ENCODE data around the gene LACTB.
"Not testable (repeated sequence)": the region's sequence is repeated elsewhere in the genome, so short reads cannot be mapped to it uniquely, and the experiment has no call there.

LACTB gene

DNA sequence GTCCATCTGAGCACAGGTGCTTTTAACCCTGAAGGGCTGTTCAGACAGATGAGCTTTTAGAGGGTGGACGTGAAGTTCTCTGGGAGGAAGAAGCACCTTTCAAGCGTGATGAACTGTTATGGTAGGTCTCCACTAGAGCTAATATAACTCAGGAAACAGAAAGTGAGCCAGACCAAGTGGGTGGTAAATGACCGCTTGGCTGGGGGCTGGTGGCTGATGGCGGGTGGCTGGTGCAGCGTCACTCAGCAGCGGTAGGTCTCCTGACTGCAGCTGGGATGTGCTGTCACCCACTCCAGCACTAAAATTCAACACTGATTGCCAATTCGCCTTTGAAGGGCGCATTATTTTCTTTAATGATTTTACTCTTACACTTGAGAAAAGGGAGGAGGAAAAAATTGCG, 31.2 kb upstream of the LACTB start:
- no peak for DNase-seq

DNA sequence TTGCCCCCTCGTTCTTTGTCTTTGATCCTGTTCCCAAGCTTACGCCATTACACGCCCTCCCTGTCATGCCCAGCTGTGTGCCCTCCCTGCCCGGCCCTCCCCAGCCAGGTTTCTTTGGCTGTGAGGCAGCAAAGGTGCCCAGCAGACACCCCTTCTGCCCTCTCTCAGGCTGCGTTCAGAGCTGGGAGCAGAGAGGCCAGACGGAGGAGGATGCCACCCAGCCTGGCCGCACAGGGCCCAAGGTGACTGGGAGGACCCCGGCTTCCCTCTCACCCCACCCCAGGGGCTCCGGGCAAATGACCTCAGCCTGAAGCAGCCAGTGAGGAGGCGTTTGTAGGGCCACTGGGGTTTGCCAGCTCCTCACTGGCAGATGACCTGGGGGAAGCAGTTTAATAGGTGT, 30.8 kb upstream of the LACTB start:
- no peak for DNase-seq

DNA sequence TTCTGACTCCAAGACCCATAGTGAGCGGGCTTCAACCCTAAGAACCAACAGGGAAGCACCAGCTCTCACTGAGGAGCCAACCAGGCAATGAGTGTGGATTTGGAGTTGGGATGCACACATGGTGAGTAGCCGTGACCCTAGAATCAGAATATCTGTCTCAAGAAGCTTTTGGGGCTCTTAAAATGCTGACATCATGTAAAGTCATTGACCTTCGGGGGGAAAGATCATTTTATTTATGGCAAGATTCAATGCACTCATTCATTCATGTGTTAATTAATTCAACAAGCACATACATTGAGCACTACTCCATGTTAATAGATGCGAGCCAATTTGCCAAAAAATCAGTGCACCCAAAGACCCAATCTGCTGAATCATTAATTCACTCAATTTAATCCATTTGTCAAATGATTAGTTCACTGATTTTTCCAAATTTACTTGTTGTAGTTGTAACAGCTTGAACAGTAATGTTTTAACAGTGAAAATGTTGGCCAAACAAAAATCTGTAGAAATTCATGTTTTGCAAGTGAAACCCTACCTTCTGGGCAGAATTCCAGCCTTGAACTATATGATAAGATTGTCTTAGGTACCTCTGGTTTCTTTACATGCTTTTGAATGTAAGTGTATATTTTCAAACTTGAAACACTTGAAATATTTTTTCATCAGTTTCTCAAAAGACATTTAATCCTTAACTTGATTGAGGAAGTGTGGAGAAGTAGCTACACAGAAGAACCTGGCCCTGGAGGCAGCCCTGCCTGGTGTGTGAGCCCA, 29.8 kb upstream of the LACTB start:
- DNase-seq = no peak

GRCh38 chr15:63093486-63094205, 28.0 kb upstream of the LACTB start:
- peak; percentile 51 to 82 for DNase-seq

DNA sequence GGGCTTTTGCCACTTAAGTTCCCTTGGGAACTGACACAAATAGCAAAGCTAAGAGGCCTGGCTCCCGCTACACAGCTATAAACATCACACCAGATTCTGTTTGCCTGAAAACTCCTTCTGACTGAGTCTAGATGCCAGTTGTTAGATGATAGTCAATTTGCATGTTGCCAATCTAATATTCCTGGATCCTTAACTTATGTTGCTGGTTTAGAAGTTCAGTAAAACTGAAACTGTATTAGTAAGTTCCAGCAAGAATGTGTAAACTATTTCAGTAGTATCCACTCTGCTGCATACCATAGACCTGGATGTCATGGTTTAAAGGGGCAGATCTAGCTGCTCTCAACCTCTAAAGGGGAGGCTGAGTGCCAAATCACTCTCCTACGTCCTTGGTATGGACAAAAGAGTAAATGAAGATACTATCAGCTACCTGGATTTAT, 27.1 kb upstream of the LACTB start:
- DNase-seq = no peak

DNA sequence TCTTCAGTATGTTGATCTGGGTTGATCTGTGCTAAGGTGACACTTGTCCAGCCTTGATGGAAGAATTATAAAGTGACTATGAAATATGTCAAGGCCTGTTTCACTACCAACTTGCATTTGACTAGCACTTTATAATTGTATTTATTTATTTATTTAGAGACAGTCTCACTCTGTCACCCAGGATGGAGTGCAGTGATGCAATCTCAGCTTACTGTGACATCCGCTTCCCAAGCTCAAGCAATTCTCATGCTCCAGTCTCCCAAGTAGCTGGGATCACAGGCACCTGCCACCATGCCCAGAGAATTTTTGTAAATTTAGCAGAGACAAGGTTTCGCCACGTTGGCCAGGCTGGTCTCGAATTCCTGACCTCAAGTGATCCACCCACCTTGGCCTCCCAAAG, 25.5 kb upstream of the LACTB start:
- DNase-seq = no peak

DNA sequence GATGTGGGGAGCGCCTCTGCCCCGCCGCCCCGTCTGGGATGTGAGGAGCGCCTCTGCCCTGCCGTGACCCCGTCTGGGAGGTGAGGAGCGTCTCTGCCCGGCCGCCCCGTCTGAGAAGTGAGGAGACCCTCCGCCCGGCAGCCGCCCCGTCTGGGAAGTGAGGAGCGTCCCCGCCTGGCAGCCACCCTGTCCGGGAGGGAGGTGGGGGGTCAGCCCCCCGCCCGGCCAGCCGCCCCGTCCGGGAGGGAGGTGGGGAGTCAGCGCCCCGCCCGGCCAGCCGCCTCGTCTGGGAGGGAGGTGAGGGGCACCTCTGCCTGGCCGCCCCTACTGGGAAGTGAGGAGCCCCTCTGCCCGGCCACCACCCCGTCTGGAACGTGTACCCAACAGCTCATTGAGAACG, 22.8 kb upstream of the LACTB start:
- not testable (repeated sequence) for DNase-seq

DNA sequence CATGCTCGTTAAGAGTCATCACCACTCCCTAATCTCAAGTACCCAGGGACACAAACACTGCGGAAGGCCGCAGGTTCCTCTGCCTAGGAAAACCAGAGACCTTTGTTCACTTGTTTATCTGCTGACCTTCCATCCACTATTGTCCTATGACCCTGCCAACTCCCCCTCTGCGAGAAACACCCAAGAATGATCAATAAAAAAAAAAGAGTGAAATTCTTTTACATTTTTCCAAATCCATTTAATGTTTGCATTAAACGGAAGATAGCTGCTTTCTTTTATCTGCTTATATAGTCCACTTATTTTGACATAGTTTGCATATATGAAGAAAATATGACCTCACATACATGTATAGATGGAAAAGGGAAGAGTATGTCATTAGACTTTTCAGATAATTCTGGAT, 22.1 kb upstream of the LACTB start:
- not testable (repeated sequence) for DNase-seq

DNA sequence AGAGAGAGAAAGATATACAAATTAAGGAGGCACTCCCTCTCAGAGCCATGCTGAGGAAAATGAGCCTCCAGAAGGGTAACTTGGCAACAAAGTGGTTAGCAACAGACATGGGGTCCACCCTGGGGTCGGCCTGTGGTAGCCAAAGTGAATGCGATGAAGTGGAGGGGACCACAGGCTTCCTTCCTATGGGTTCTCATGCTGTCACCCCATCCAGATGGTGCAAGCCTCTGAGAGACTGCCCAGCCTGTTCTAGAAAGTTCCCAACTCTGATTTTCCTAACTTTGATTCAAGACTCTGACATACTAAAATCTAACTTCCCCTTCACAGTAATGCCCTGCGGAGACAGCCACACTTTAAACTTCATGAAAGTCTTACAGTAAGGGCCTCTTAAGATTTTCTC, 18.2 kb upstream of the LACTB start:
- no peak for DNase-seq

- no peak for DNase-seq
These were observed 16.9 kb upstream of the LACTB start for GRCh38 chr15:63104727-63105126.

GRCh38 chr15:63105354-63105753, 16.3 kb upstream of the LACTB start:
- not testable (repeated sequence) for DNase-seq

GRCh38 chr15:63107895-63108546, 13.6 kb upstream of the LACTB start:
- DNase-seq = peak; percentile 78 to 87

DNA sequence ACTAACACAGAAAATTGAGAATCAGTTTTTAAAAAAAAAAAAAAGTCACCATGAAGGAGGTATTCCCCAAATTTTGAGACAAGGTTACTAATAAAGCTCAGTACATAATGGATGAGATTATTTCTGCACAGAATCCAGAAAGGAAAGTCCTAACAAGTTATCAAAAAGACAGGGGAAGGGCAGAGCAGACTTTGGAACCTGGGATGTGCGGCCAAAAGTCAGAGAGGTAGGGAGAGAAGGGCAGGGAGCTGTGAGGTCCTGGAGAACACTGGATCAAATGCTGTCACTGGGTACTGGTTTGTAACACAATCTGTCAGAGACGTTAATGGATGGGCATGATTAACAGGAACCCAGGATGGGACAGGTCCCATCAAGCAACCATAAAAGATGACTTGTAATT, 12.2 kb upstream of the LACTB start:
- no peak for DNase-seq

GRCh38 chr15:63109920-63110319, 11.7 kb upstream of the LACTB start:
- DNase-seq = no peak

DNA sequence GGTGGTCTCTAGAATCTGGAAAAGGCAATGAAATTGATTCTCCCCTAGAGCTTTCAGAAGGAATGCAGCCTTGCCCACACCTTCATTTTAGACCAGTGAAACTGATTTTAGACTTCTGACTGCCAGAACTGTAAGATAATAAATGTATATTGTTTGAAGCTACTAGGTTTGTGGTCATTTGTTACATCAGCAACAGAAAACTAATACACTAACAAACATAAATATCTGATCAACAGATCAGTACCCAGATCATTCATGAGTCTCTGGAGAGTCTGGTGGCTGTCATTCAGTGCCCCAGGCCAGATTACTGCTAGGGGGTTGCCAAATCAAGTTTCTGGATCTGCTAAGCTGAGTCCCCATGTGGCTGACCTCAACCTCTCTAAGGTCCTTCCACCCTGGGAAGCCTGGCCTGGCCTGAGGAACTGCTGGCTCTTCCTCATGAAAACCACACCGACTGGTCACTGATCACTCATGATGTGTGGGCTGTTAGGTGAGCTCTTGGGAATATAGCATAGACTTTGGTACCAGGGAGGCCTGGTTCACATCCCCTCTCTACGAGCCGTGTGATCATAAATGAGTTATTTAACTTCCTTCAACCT, 11.1 kb upstream of the LACTB start:
- DNase-seq = no peak

DNA sequence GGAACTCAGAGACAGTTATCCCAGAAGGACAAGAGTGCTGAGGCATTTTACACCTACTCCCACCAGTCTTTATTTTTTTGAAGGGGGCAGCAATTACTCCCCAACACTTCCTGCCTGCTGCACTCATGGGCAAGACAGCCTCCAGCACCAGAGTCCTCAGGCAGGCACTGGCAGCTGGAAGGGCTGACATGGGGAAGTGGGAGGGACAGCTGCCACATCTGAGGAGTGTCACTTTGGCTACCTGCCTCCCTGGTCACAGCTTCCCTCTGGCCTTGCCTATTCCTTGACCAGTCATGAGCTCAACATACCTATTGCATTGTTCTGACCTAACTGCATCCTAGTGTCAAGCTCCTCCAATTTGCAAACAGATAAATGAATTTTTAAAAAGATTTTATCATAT, 10.2 kb upstream of the LACTB start:
- no peak for DNase-seq

- DNase-seq = no peak
These were observed 8.8 kb upstream of the LACTB start for GRCh38 chr15:63112871-63113270.

DNA sequence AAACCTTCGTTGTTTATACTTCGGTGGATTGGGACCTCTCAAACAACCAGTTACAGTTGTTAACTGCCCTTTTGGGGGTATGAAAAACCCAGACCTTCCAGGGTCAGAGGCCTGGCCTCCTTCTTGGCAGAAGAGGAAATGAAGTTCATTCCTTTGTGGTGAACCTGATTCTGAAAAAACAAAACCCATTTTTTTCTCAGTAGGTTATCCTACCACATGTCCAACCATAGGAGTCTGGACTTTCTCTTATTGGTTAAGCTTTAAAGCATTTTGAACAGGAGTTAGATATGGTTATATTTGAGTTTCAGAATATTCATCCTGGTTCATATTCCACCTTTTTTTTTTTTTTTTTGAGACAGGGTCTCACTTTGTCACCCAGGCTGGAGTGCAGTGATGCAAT, 7.2 kb upstream of the LACTB start:
- no peak for DNase-seq

- DNase-seq = no peak
These were observed 2.8 kb upstream of the LACTB start for GRCh38 chr15:63118854-63119253.

GRCh38 chr15:63122002-63122875, 578 bp downstream of the LACTB start:
- peak; percentile 42 to 84 for DNase-seq

DNA sequence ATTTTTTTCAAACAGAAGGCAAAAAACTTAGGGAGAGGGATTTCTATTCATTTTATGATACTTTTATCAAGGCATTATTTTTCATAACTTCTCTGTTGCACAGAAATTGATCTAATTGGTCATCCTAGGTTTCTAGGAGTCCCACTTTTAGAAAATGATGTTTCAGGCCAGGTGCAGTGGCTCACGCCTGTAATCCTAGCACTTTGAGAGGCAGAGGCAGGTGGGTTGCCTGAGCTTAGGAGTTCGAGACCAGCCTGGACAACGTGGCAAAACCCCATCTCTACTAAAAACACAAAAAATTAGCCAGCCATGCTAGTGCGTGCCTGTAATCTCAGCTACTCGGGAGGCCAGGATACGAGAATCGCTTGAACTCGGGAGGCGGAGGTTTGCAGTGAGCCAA, 2.8 kb downstream of the LACTB start:
- DNase-seq = no peak

- DNase-seq = no peak
These were observed 5.1 kb downstream of the LACTB start for GRCh38 chr15:63126726-63127125.

DNA sequence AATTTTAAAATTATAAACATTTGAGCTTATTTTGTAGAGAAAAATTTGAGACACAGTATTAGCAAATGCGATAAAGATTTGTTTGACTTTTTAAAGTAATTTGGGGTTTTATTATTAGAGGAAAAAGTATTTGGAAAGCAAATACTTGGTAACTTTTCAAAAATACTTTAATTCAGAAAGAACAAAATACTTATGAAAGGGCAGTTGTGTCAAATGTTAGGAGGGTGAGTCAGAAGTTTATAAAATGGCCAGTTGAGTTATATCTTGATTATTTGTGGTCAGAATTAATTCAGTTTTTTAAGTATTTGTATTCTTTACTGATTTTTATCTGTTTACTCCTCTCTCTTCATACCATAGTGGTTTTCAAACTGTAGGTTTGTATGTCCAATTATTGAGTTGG, 12.1 kb downstream of the LACTB start:
- no peak for DNase-seq

Measured in SW 1271 (cell line).